ENCODE data around the gene DHRS13.
A peak's percentile ranks its signal among the peaks of the same experiment; 100 is the strongest.
"Not testable (repeated sequence)": the region's sequence is repeated elsewhere in the genome, so short reads cannot be mapped to it uniquely, and the experiment has no call there.

The DHRS13 gene

GRCh38 chr17:28854457-28855335, 48.2 kb downstream of the DHRS13 start, which contains the start of gene ERAL1:
ERAL1 (plus strand) TSS chr17:28855016; CDS start chr17:28855035, 19 bp downstream.
- DNase-seq, result peak; percentile 91

DNA sequence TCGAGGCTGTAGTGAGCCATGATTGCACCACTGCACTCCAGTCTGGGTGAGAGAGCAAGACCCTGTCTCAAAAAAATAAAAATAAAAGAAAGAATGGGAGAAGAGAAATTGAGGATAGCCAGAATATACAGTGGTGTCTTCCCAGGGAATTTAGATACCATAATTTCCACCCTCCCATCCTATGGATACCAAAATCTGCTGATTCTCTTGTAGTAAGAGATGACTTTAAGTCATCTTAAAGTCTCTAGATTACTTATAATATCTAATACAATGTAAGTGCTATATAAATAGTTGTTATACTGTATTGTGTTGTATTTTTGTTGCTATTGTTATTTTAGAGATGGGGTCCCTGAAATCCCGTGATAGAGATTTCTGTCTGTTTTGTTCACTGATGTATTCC, 49.6 kb downstream of the DHRS13 start:
- no peak for DNase-seq

DNA sequence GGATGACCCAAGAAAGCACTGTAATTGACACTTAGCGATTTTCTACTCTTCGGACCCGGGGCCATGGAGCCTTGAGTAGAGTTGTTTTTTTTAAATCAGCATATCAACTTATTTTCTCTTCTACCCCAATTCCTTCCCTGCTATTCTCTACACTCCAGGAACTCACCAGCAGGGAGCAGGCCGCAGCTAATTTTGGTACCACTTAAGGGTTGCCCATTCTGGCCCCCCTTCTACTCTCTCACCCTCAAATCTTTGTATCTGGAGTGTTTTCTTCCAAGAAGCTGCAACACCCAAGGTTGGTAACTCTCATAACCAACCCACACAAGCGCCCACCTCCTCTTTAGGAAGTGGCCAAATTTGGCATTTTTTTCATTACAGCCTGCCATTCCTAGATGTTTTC, 53.6 kb downstream of the DHRS13 start:
- DNase-seq, result no peak

- not testable (repeated sequence) for DNase-seq
Measured at GRCh38 chr17:28848667-28849066, 54.2 kb downstream of the DHRS13 start.

Data from SHP77 treated with DMSO at 0.1 percent for 48 hours (cell line).